ENCODE measurements around the gene TAOK1. TPM values are rescaled to one million over a fixed set of nuclear protein-coding genes. Genes with fewer than 3 reads are reported as not detected.

The TAOK1 gene
- total and polyA plus RNA-seq, 8 donors, result 5.4 to 31.8 (median 16.8) TPM

DNA sequence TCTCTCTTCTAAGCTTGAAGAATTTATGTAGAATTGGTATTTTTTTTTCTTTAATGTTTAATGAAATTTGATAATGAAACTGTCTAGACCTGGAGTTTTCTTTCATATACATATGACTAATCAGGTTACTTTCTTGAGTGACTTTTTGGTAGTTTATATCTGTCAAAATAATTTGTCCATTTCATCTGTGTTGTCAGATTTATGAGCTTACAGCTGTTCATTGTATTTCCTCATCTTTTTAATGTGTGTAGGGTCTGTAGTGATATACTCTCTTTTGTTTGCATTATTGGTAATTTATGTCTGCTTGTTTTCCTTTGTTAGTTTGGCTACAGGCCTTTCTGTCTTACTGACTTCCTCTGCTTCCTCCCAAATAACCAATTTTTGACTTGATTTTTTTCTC lies 55.7 kb downstream of the TAOK1 start:
- Histone ChIP-seq H3K9me3 (no peaks in the 10 kb centered on the region), H3K27me3 (no peaks in the 10 kb centered on the region), H3K36me3 (no peaks in the 10 kb centered on the region), H3K27ac (no peak overlapping the region), H3K4me3 (no peak overlapping the region), H3K4me1 (peaks cover 11 to 36% (median 18%) of the 10 kb centered on the region in 3 donors)
- DNase-seq, result no peak
- TF ChIP-seq, protein P1, sequence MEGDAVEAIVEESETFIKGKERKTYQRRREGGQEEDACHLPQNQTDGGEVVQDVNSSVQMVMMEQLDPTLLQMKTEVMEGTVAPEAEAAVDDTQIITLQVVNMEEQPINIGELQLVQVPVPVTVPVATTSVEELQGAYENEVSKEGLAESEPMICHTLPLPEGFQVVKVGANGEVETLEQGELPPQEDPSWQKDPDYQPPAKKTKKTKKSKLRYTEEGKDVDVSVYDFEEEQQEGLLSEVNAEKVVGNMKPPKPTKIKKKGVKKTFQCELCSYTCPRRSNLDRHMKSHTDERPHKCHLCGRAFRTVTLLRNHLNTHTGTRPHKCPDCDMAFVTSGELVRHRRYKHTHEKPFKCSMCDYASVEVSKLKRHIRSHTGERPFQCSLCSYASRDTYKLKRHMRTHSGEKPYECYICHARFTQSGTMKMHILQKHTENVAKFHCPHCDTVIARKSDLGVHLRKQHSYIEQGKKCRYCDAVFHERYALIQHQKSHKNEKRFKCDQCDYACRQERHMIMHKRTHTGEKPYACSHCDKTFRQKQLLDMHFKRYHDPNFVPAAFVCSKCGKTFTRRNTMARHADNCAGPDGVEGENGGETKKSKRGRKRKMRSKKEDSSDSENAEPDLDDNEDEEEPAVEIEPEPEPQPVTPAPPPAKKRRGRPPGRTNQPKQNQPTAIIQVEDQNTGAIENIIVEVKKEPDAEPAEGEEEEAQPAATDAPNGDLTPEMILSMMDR (IDR thresholded peaks at IDR 0.05), result no peak
- intact Hi-C loops (cut with DNase I), result no loop called here
- no peak for ATAC-seq
- peak; percentile 71 for FAIRE-seq

DNA sequence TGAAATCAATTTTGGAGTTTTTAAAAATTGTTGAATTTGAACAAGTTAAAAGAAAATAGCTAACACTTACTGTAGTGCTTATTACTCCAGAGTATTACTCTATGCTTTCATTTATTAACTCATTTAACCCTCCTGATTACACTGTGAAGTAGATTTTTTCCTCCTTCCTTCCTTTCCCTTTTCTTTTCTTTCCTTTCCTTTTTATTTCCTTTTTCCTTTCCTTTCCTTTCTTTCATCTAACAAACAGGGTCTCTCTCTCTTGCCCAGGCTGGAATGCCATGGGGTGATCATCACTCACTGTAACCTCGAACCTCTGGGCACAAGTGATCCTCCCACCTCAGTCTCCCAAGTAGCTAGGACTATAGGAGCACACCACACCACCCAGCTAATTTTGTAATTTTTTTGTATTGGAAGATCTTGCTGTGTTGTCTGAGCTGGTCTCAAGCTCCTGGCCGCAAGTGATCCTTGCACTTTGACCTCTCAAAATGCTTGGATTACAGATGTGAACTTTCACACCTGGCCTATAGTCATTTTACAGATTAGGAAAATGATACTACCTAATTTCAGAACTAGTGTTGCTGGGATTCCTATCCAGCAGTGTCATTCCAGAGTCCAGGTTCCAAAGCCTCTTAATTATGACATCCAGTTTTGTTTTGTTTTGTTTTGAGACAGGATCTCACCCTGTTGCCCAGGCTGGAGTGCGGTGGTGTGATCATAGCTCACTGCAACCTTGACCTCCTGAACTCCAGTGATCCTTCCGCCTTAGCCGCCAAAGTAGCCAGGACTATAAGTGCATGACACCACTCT lies 59.9 kb downstream of the TAOK1 start:
- peak in 3 of 4 donors; percentile 27 to 51 (median 45) for ATAC-seq
- no peak overlapping the region for H3K27ac ChIP-seq
- TF ChIP-seq, protein P1 (IDR thresholded peaks at IDR 0.05), result no peak
- peaks cover 0 to 18% (median 0%) of the 10 kb centered on the region in 3 donors for H3K36me3 ChIP-seq
- DNase-seq, result no peak
- no peak for FAIRE-seq
- peaks cover 5 to 24% (median 11%) of the 10 kb centered on the region in 3 donors for H3K4me1 ChIP-seq
- intact Hi-C loops (cut with DNase I), result no loop called here
- H3K4me3 ChIP-seq, result no peak overlapping the region
- 49 to 60% methylated on average over 5 of the region's 5 CpGs for WGBS, 2 donors
- H3K9me3 ChIP-seq, result no peaks in the 10 kb centered on the region
- H3K27me3 ChIP-seq, result no peaks in the 10 kb centered on the region

- peaks cover 4 to 14% (median 11%) of the 10 kb centered on the region in 3 donors for H3K4me1 ChIP-seq
- TF ChIP-seq, protein P1 (IDR thresholded peaks at IDR 0.05), result no peak
- ATAC-seq (no peak), FAIRE-seq (no peak), DNase-seq (no peak)
- intact Hi-C loops (cut with DNase I), result no loop called here
- 87 to 93% methylated on average over 2 of the region's 2 CpGs for WGBS, 2 donors
- H3K9me3 ChIP-seq, result no peaks in the 10 kb centered on the region
- H3K27ac ChIP-seq, result no peak overlapping the region
- H3K36me3 ChIP-seq, result peaks cover 0 to 18% (median 0%) of the 10 kb centered on the region in 3 donors
- H3K27me3 ChIP-seq, result no peaks in the 10 kb centered on the region
- H3K4me3 ChIP-seq, result no peak overlapping the region
Observed at GRCh38 chr17:29451121-29451742, 61.1 kb downstream of the TAOK1 start.

DNA sequence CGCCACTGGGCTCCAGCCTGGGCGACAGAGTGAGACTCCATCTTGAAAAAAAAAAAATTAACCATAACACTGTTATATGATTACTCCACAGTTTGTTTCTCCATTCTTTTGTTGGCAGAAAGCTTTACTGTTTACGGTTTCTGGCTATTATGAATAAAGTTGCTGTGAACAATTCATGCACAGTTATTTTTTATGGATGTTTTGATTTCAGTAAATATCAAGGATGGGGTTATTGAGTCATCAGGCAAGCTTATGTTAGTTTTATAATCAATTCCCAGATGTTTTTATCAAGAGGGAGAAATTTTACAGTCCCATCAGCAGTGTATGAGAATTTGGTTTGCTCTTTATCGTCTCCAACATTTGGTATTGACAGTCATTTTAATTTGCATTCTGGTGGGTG lies 67.9 kb downstream of the TAOK1 start:
- TF ChIP-seq, protein P1 (IDR thresholded peaks at IDR 0.05), result no peak
- peaks cover 6 to 15% (median 13%) of the 10 kb centered on the region in 3 donors for H3K4me1 ChIP-seq
- ATAC-seq (no peak), FAIRE-seq (no peak), DNase-seq (no peak)
- no peaks in the 10 kb centered on the region for H3K9me3 ChIP-seq
- no peak overlapping the region for H3K27ac ChIP-seq
- H3K27me3 ChIP-seq, result no peaks in the 10 kb centered on the region
- 96 to 98% methylated on average over 4 of the region's 4 CpGs for WGBS, 2 donors
- peaks cover 0 to 7% (median 0%) of the 10 kb centered on the region in 3 donors for H3K36me3 ChIP-seq
- H3K4me3 ChIP-seq, result no peak overlapping the region
- intact Hi-C loops (cut with DNase I), result no loop called here

Measured in pancreas (tissue), 10 donors.